ENCODE results near the gene SLC35B1. TPM values are rescaled to one million over a fixed set of nuclear protein-coding genes. Genes with fewer than 3 reads are reported as not detected.
A peak's percentile ranks its signal among the peaks of the same experiment; 100 is the strongest.

SLC35B1 gene
- total RNA-seq, 2 experiments from 2014 or later, result 51.2 to 51.4 TPM

DNA sequence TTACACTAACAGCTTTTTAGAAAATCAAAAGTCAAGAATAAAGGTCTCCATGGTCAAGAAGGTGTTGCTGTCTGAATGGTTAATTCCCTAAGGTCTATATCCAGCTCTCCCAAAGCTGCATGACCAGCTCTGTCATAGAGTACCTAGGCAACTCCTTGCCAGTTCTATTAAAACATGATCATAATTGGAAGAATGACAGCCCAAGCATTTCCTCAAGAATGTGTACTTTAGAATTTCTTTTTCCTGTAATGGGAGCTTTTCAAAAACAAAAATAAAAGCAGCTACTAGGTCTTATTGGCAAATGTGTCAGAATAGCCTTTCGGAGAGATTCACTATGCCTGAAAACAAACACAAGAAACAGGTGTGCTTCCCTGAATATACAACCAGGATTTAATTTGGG, 37.8 kb downstream of the SLC35B1 start:
- Histone ChIP-seq H4K20me1 (ENCODE audit: insufficient read depth, low read length) (peaks cover 21% of the 10 kb centered on the region; the same call in 1 of the 2 replicates), H3K36me3 (ENCODE audit: insufficient read depth, low read length) (peaks cover 60% of the 10 kb centered on the region), H2AFZ (ENCODE audit: low read length) (no peak overlapping the region), H3K4me2 (ENCODE audit: low read length) (no peak overlapping the region), H3K79me2 (ENCODE audit: insufficient read depth, low read depth, low read length) (peaks cover 93% of the 10 kb centered on the region), H3K27ac (ENCODE audit: low read depth, low read length, poor library complexity, severe bottlenecking) (no peak overlapping the region), H3K9me3 (ENCODE audit: low read length) (no peaks in the 10 kb centered on the region), H3K9me2 (ENCODE audit: insufficient read depth, low read length) (no peaks in the 10 kb centered on the region), H3K4me3 (ENCODE audit: low read depth, low read length, poor library complexity, severe bottlenecking) (no peak overlapping the region), H3K4me1 (ENCODE audit: insufficient read depth, low read length, poor library complexity, severe bottlenecking) (peaks cover 7% of the 10 kb centered on the region)
- POLR2A ChIA-PET, result no interaction called here
- CTCF ChIA-PET (ENCODE audit: unreplicated experiment), result no interaction called here
- intact Hi-C loops (cut with micrococcal nuclease; ENCODE audit: unreplicated experiment), result loop anchor here (10.0 kb wide), 2 partner anchors 455 to 485 kb away; partner anchors contain the start of genes ABI3, GNGT2 and PPP1R9B
- no peak for TF ChIP-seq EZH2phosphoT487 (IDR thresholded peaks at IDR 0.05; ENCODE audit: borderline replicate concordance, low read depth, low read length)
- TF ChIP-seq, protein P1, sequence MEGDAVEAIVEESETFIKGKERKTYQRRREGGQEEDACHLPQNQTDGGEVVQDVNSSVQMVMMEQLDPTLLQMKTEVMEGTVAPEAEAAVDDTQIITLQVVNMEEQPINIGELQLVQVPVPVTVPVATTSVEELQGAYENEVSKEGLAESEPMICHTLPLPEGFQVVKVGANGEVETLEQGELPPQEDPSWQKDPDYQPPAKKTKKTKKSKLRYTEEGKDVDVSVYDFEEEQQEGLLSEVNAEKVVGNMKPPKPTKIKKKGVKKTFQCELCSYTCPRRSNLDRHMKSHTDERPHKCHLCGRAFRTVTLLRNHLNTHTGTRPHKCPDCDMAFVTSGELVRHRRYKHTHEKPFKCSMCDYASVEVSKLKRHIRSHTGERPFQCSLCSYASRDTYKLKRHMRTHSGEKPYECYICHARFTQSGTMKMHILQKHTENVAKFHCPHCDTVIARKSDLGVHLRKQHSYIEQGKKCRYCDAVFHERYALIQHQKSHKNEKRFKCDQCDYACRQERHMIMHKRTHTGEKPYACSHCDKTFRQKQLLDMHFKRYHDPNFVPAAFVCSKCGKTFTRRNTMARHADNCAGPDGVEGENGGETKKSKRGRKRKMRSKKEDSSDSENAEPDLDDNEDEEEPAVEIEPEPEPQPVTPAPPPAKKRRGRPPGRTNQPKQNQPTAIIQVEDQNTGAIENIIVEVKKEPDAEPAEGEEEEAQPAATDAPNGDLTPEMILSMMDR (conservative IDR thresholded peaks at IDR 0.05; ENCODE audit: low read length), result no peak
- BruUV-seq (replicated peaks), result no TSS peak
- no peak for DNase-seq (ENCODE audit: low spot score)

DNA sequence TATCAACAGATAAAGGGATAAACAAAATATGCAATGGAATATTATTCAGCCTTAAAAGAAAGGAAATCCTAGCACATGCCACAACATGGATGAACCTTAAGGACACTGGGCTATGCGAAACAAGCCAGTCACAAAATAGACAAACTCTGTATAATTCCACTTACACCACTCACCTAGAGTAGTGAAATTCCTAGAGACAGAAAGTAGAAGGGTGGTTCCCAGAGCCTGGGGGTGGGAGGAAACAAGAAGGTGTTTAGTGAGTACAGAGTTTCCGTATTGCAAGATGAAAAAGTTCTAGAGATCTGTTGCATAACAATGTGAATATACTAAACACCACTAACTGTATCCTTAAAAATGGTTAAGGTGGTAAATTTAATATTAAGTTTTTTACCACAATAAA, 39.9 kb downstream of the SLC35B1 start:
- Histone ChIP-seq H4K20me1 (ENCODE audit: insufficient read depth, low read length) (peaks cover 17% of the 10 kb centered on the region; the same call in 1 of the 2 replicates), H2AFZ (ENCODE audit: low read length) (no peak overlapping the region), H3K9me3 (ENCODE audit: low read length) (no peaks in the 10 kb centered on the region), H3K4me2 (ENCODE audit: low read length) (no peak overlapping the region), H3K4me3 (ENCODE audit: low read depth, low read length, poor library complexity, severe bottlenecking) (no peak overlapping the region), H3K79me2 (ENCODE audit: insufficient read depth, low read depth, low read length) (peaks cover 93% of the 10 kb centered on the region), H3K4me1 (ENCODE audit: insufficient read depth, low read length, poor library complexity, severe bottlenecking) (peaks cover 10% of the 10 kb centered on the region), H3K36me3 (ENCODE audit: insufficient read depth, low read length) (peaks cover 56% of the 10 kb centered on the region), H3K9me2 (ENCODE audit: insufficient read depth, low read length) (no peaks in the 10 kb centered on the region), H3K27ac (ENCODE audit: low read depth, low read length, poor library complexity, severe bottlenecking) (no peak overlapping the region)
- intact Hi-C loops (cut with micrococcal nuclease; ENCODE audit: unreplicated experiment), result no loop called here
- ChIA-PET POLR2A (no interaction called here), CTCF (ENCODE audit: unreplicated experiment) (no interaction called here)
- no peak for TF ChIP-seq EZH2phosphoT487 (IDR thresholded peaks at IDR 0.05; ENCODE audit: borderline replicate concordance, low read depth, low read length)
- TF ChIP-seq, protein P1 (conservative IDR thresholded peaks at IDR 0.05; ENCODE audit: low read length), result no peak
- DNase-seq (ENCODE audit: low spot score), result no peak
- BruUV-seq (replicated peaks), result no TSS peak

DNA sequence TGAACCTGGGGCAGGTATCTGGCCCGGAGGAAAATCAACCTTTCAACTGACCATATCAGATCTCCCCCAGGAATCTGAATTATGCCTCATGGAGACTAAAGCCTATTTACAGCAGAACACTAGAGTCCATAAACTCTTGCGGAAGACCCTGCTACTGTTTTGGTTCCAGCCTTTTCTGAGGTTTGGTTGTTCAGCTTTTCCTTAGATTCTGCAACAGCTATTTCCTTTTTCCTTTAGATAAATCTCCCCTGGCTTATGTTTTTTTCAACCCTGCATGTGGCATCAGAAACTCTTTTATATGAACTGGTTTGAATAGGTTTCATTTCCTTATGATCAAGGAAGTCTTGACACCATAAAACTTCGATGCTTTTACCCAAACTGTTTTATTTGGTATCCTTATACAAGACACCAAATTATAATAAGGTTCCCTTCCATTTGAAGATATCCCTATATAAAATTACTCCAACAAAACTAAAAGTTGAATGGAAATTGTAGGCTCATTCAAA, 43.0 kb downstream of the SLC35B1 start:
- H2AFZ ChIP-seq (ENCODE audit: low read length), result no peak overlapping the region
- peaks cover 86% of the 10 kb centered on the region for H3K79me2 ChIP-seq (ENCODE audit: insufficient read depth, low read depth, low read length)
- POLR2A ChIA-PET, result interaction anchor here (0.7 to 1.8 kb wide), 6 partner anchors 10 to 94 kb away, joined by 3 to 5 read pairs (median 4); no protein-coding TSS in a partner anchor
- BruUV-seq (replicated peaks), result no TSS peak
- H3K4me3 ChIP-seq (ENCODE audit: low read depth, low read length, poor library complexity, severe bottlenecking), result no peak overlapping the region
- CTCF ChIA-PET (ENCODE audit: unreplicated experiment), result no interaction called here
- H3K4me1 ChIP-seq (ENCODE audit: insufficient read depth, low read length, poor library complexity, severe bottlenecking), result peaks cover 10% of the 10 kb centered on the region
- H3K4me2 ChIP-seq (ENCODE audit: low read length), result peak overlapping the region; percentile 24
- TF ChIP-seq, protein P1 (conservative IDR thresholded peaks at IDR 0.05; ENCODE audit: low read length), result no peak
- TF ChIP-seq EZH2phosphoT487 (IDR thresholded peaks at IDR 0.05; ENCODE audit: borderline replicate concordance, low read depth, low read length), result no peak
- no peaks in the 10 kb centered on the region for H3K9me2 ChIP-seq (ENCODE audit: insufficient read depth, low read length)
- peak; percentile 19 for DNase-seq (ENCODE audit: low spot score)
- peaks cover 41% of the 10 kb centered on the region for H3K36me3 ChIP-seq (ENCODE audit: insufficient read depth, low read length)
- H3K9me3 ChIP-seq (ENCODE audit: low read length), result no peaks in the 10 kb centered on the region
- H3K27ac ChIP-seq (ENCODE audit: low read depth, low read length, poor library complexity, severe bottlenecking), result peak overlapping the region; percentile 9
- H4K20me1 ChIP-seq (ENCODE audit: insufficient read depth, low read length), result no peaks in the 10 kb centered on the region
- intact Hi-C loops (cut with micrococcal nuclease; ENCODE audit: unreplicated experiment), result no loop called here

Data from OCI-LY7 (cell line).